ENCODE data around the gene MAP3K4. TPM values are rescaled to one million over a fixed set of nuclear protein-coding genes. Genes with fewer than 3 reads are reported as not detected.
A peak's percentile ranks its signal among the peaks of the same experiment; 100 is the strongest.

The MAP3K4 gene
- 10 to 100 TPM; 35.5 to 56.7 (median 51.1) TPM for polyA plus RNA-seq (ENCODE audit: insufficient read depth in 1 of 5, insufficient read length in 5 of 5, low replicate concordance in 1 of 5)
- long read RNA-seq, donor 1, full-length matches to known transcripts: 2 of 12 reads
- long read RNA-seq, donor 1, partial matches to known transcripts: 10 of 12 reads
- long read RNA-seq, donor 1, other reads (novel, unspliced or antisense): 0 of 12 reads
- long read RNA-seq, donor 2, full-length matches to known transcripts: 2 of 2 reads
- long read RNA-seq, donor 2, partial matches to known transcripts: 0 of 2 reads
- long read RNA-seq, donor 2, other reads (novel, unspliced or antisense): 0 of 2 reads
- long read RNA-seq, donor 3, full-length matches to known transcripts: 2 of 2 reads
- long read RNA-seq, donor 3, partial matches to known transcripts: 0 of 2 reads
- long read RNA-seq, donor 3, other reads (novel, unspliced or antisense): 0 of 2 reads
- long read RNA-seq, donor 4, full-length matches to known transcripts: 3 of 13 reads
- long read RNA-seq, donor 4, partial matches to known transcripts: 10 of 13 reads
- long read RNA-seq, donor 4, other reads (novel, unspliced or antisense): 0 of 13 reads
- long read RNA-seq, donor 5: 0 reads
- long read RNA-seq, donor 6, full-length matches to known transcripts: 2 of 2 reads
- long read RNA-seq, donor 6, partial matches to known transcripts: 0 of 2 reads
- long read RNA-seq, donor 6, other reads (novel, unspliced or antisense): 0 of 2 reads
- long read RNA-seq, donor 7, full-length matches to known transcripts: 2 of 2 reads
- long read RNA-seq, donor 7, partial matches to known transcripts: 0 of 2 reads
- long read RNA-seq, donor 7, other reads (novel, unspliced or antisense): 0 of 2 reads
- long read RNA-seq, donor 8, full-length matches to known transcripts: 2 of 2 reads
- long read RNA-seq, donor 8, partial matches to known transcripts: 0 of 2 reads
- long read RNA-seq, donor 8, other reads (novel, unspliced or antisense): 0 of 2 reads

GRCh38 chr6:160991406-160992060, at the start of gene MAP3K4:
Gene MAP3K4, plus strand, starts transcription at chr6:160991769. Its CDS starts 163 bp downstream, at chr6:160991932.
- DNase-seq: peak; percentile 70 to 78

GRCh38 chr6:160943997-160944396, 47.6 kb upstream of the MAP3K4 start:
- no peak for DNase-seq

- no peak for DNase-seq
Observed at GRCh38 chr6:160945516-160946177, 45.9 kb upstream of the MAP3K4 start.

GRCh38 chr6:160949531-160949930, 42.0 kb upstream of the MAP3K4 start:
- DNase-seq: no peak

GRCh38 chr6:160950507-160950906, 41.1 kb upstream of the MAP3K4 start:
- no peak for DNase-seq

GRCh38 chr6:160951187-160952030, 40.2 kb upstream of the MAP3K4 start:
- DNase-seq: no peak

GRCh38 chr6:160952633-160953281, 38.8 kb upstream of the MAP3K4 start:
- DNase-seq: no peak

- no peak for DNase-seq
Observed at GRCh38 chr6:160955508-160956295, 35.9 kb upstream of the MAP3K4 start.

GRCh38 chr6:160956300-160957035, 35.1 kb upstream of the MAP3K4 start:
- DNase-seq: no peak

GRCh38 chr6:160959726-160960435, 31.7 kb upstream of the MAP3K4 start:
- no peak for DNase-seq

GRCh38 chr6:160960839-160961238, 30.7 kb upstream of the MAP3K4 start:
- no peak for DNase-seq

- no peak for DNase-seq
Observed at GRCh38 chr6:160962835-160963623, 28.5 kb upstream of the MAP3K4 start.

GRCh38 chr6:160963651-160964050, 27.9 kb upstream of the MAP3K4 start:
- no peak for DNase-seq

GRCh38 chr6:160965893-160966292, 25.7 kb upstream of the MAP3K4 start:
- DNase-seq: no peak

GRCh38 chr6:160966493-160967229, 24.9 kb upstream of the MAP3K4 start:
- DNase-seq: no peak

- no peak for DNase-seq
Observed at GRCh38 chr6:160967351-160967750, 24.2 kb upstream of the MAP3K4 start.

Data from right lung (tissue), 10 donors.